Uterus (tissue), 4 donors: ENCODE results near the gene FBRS. TPM values are rescaled to one million over a fixed set of nuclear protein-coding genes. Genes with fewer than 3 reads are reported as not detected.

Source experiments
- DNase-seq, 2 donors: peaks; one replicate each; pipeline ENCODE4 v3.0.0-alpha.2; 2019 to 2020
- H3K27ac ChIP-seq, 2 donors: fragments of 200-600 bp; sonication (generic); 1 replicate in 1 of 2; 2 replicates in 1 of 2; pipeline ENCODE4 v1.5.1; 2016 to 2018
- H3K27me3 ChIP-seq, 2 donors: fragments of 200-600 bp; sonication (generic); one replicate each; pipeline ENCODE4 v1.5.1; 2018 to 2019; ENCODE audit warnings: control low read depth in 1 of 2
- H3K36me3 ChIP-seq, 2 donors: fragments of 200-600 bp; sonication (generic); one replicate each; pipeline ENCODE4 v1.5.1; 2019; ENCODE audit warnings: control low read depth in 1 of 2
- H3K4me1 ChIP-seq, 2 donors: fragments of 200-600 bp; sonication (generic); one replicate each; pipeline ENCODE4 v1.5.1; 2018 to 2019; ENCODE audit warnings: control low read depth in 1 of 2
- H3K4me3 ChIP-seq, 2 donors: fragments of 200-600 bp; sonication (generic); 1 replicate in 1 of 2; 2 replicates in 1 of 2; pipeline ENCODE4 v1.5.1; 2018 to 2019; ENCODE audit warnings: mild to moderate bottlenecking in 1 of 2
- H3K9me3 ChIP-seq, 2 donors: fragments of 200-600 bp; sonication (generic); one replicate each; pipeline ENCODE4 v1.5.1; 2019; ENCODE audit warnings: control low read depth in 1 of 2
- POLR2A ChIP-seq, 2 donors: fragments of 450-650 bp; IDR thresholded peaks; one replicate each; pipeline ENCODE4 v1.6.1; 2016; ENCODE audit warnings: antibody characterized with exemption in 2 of 2, mild to moderate bottlenecking in 1 of 2, moderate library complexity in 1 of 2
- intact Hi-C: fragments of 100-400 bp; cut with DNase I; formaldehyde crosslinking; loops from one replicate; pipeline ENCODE4 v1.15.1; 2023; ENCODE audit warnings: low total_unique reads
- total RNA-seq, 4 donors: library from RNA; depleted of rRNA in 3 of 4; stranded (reverse); fragments of >200 nt in 3 of 4; gene quantifications; one replicate each; pipeline versions ENCODE4 v1.1.0 to v1.2.4, GENCODE V29; 2014 to 2023
- TF ChIP-seq, protein P1 (sequence below), 4 experiments: fragments of 200-600 bp in 2 of 4; fragments of 450-650 bp in 2 of 4; sonication (generic) in 2 of 4; IDR thresholded peaks; one replicate each; pipeline ENCODE4 v1.5.1; 2016 to 2019; ENCODE audit warnings: antibody characterized with exemption in 4 of 4, mild to moderate bottlenecking in 2 of 4, moderate library complexity in 1 of 4
- donor health status: DM: yes; HTN: yes; CAD: no.

Gene FBRS
- total RNA-seq, 4 donors from 2014 or later, result 8.5 to 78.4 (median 16.5) TPM

DNA sequence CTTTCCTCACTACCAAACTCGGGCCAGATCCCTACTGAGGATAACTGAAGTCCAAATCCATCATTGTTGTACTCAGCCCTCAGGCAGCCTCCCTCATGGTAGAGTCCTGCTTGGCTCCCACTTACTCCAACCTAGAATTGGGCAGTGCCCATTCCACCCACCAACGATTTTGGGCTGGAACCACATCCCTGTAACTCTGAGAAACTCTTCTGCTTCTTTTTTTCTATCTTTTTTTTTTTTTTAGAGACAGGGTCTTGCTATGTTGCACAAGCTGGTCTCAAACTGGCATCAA, 6.3 kb upstream of the FBRS start:
- Histone ChIP-seq H3K27me3 (no peaks in the 10 kb centered on the region), H3K4me3 (peak overlapping the region; percentile 77 to 83), H3K27ac (peak overlapping the region; percentile 94 to 95), H3K9me3 (no peaks in the 10 kb centered on the region), H3K36me3 (no peaks in the 10 kb centered on the region), H3K4me1 (peaks cover 0 to 7% of the 10 kb centered on the region in 2 donors)
- no peak for DNase-seq
- TF ChIP-seq POLR2A (IDR thresholded peaks at IDR 0.05), result no peak
- TF ChIP-seq, protein P1, sequence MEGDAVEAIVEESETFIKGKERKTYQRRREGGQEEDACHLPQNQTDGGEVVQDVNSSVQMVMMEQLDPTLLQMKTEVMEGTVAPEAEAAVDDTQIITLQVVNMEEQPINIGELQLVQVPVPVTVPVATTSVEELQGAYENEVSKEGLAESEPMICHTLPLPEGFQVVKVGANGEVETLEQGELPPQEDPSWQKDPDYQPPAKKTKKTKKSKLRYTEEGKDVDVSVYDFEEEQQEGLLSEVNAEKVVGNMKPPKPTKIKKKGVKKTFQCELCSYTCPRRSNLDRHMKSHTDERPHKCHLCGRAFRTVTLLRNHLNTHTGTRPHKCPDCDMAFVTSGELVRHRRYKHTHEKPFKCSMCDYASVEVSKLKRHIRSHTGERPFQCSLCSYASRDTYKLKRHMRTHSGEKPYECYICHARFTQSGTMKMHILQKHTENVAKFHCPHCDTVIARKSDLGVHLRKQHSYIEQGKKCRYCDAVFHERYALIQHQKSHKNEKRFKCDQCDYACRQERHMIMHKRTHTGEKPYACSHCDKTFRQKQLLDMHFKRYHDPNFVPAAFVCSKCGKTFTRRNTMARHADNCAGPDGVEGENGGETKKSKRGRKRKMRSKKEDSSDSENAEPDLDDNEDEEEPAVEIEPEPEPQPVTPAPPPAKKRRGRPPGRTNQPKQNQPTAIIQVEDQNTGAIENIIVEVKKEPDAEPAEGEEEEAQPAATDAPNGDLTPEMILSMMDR (IDR thresholded peaks at IDR 0.05), result no peak
- intact Hi-C loops, result no loop called here

DNA sequence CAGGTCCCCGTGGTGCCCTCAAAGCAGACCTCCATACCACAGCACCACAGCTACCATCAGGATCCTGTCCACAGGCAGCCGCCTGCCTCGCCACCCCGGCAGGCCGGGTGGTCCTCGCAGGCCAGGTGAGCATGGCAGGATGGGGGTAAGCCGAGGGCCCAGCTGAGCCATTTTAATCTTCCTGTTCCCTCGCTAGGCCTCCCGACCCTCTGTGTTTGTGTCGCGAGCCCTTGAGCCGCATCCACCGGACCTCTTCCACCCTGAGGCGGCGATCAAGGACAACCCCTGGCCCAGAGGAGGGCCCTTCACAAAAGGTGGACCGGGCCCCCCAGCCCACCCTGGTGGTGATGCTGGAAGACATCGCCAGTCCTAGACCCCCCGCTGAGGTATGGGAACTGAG, 5.5 kb upstream of the FBRS start:
- intact Hi-C loops, result no loop called here
- Histone ChIP-seq H3K27me3 (no peaks in the 10 kb centered on the region), H3K36me3 (no peaks in the 10 kb centered on the region), H3K4me1 (peaks cover 0 to 7% of the 10 kb centered on the region in 2 donors), H3K27ac (peak overlapping the region in 1 of 2 donors; percentile 95), H3K9me3 (no peaks in the 10 kb centered on the region), H3K4me3 (no peak overlapping the region)
- DNase-seq, result no peak
- no peak for TF ChIP-seq POLR2A (IDR thresholded peaks at IDR 0.05)
- TF ChIP-seq, protein P1 (IDR thresholded peaks at IDR 0.05), result no peak

DNA sequence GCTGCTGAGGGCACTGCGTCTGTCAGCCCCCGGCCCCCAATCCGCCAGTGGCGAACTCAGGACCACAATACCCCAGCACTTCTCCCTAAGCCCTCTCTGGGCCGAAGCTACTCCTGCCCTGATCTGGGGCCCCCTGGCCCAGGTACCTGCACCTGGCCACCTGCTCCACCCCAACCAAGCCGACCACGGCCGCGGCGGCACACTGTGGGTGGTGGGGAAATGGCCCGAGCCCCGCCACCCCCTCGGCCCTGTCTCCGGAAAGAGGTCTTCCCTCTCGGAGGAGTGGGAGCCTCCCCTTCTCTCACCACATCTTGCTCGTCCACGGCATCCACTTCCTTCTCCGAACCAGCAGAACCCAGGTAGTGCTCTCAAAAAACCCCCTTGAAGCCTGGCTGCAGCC, 3.4 kb upstream of the FBRS start:
- H3K36me3 ChIP-seq, result no peaks in the 10 kb centered on the region
- TF ChIP-seq, protein P1 (IDR thresholded peaks at IDR 0.05), result no peak
- TF ChIP-seq POLR2A (IDR thresholded peaks at IDR 0.05), result no peak
- H3K4me3 ChIP-seq, result no peak overlapping the region
- intact Hi-C loops, result no loop called here
- no peaks in the 10 kb centered on the region for H3K27me3 ChIP-seq
- no peak for DNase-seq
- H3K27ac ChIP-seq, result no peak overlapping the region
- H3K4me1 ChIP-seq, result peaks cover 0 to 7% of the 10 kb centered on the region in 2 donors
- no peaks in the 10 kb centered on the region for H3K9me3 ChIP-seq

DNA sequence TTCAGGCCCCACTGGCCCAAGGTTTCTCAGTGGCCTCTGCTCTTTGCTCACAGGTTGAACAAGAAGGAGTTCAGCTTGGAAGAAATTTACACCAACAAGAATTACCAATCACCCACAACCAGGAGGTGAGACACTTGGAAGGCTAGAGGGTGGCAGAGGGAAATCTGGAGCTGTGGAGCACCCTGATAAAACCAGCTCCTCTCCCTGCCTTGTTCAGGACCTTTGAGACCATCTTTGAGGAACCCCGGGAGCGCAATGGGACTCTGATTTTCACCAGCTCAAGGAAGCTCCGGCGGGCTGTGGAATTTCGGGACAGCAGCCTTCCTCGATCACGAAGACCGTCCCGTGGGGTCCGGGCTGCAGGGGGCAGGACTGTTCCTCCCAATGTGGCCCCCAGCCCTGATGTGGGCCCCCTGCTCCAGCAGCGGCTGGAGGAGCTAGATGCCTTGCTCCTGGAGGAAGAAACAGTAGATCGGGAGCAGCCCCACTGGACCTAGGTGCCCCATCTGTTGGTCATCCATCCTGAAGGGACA, 2.4 kb upstream of the FBRS start:
- Histone ChIP-seq H3K36me3 (no peaks in the 10 kb centered on the region), H3K27ac (no peak overlapping the region), H3K27me3 (no peaks in the 10 kb centered on the region), H3K4me1 (peaks cover 0 to 16% of the 10 kb centered on the region in 2 donors), H3K9me3 (no peaks in the 10 kb centered on the region), H3K4me3 (no peak overlapping the region)
- intact Hi-C loops, result no loop called here
- no peak for DNase-seq
- TF ChIP-seq, protein P1 (IDR thresholded peaks at IDR 0.05), result no peak
- TF ChIP-seq POLR2A (IDR thresholded peaks at IDR 0.05), result no peak

DNA sequence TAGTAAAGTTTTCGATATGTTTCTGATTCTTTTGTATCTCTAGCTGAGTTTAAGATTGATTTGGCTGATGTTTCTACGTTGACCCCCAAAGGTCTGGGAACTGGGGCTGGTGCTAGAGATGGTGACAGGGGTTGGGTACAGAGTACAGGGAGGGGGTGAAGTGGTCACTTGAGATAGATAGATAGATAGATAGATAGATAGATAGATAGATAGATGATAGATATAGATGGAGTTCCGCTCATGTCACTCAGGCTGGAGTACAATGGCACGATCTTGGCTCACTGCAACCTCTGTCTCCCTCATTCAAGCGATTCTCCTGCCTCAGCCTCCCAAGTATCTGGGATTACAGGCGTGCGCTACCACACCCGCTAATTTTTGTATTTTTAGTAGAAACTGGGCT, 1.8 kb upstream of the FBRS start:
- Histone ChIP-seq H3K9me3 (no peaks in the 10 kb centered on the region), H3K4me3 (no peak overlapping the region), H3K27me3 (no peaks in the 10 kb centered on the region), H3K36me3 (no peaks in the 10 kb centered on the region), H3K4me1 (peaks cover 0 to 20% of the 10 kb centered on the region in 2 donors), H3K27ac (peak overlapping the region in 1 of 2 donors; percentile 88)
- TF ChIP-seq, protein P1 (IDR thresholded peaks at IDR 0.05), result no peak
- TF ChIP-seq POLR2A (IDR thresholded peaks at IDR 0.05), result no peak
- intact Hi-C loops, result no loop called here
- no peak for DNase-seq
